Measurements from ENCODE around the gene HSD11B2. TPM values are rescaled to one million over a fixed set of nuclear protein-coding genes. Genes with fewer than 3 reads are reported as not detected.

Gene HSD11B2
- total and polyA plus RNA-seq, 10 donors: 0.85 to 18.3 (median 4.2) TPM

GRCh38 chr16:67424261-67424615 is 6.7 kb upstream of the HSD11B2 start:
- DNase-seq: no peak
- Histone ChIP-seq H3K9me3 (no peaks in the 10 kb centered on the region), H3K4me1 (peaks cover 3 to 16% (median 11%) of the 10 kb centered on the region in 6 donors), H3K27ac (no peak overlapping the region), H3K4me3 (no peak overlapping the region), H3K27me3 (replicated peaks in 1 of 7) (peaks cover 0 to 35% (median 1%) of the 10 kb centered on the region in 7 donors), H3K36me3 (no peaks in the 10 kb centered on the region)
- WGBS, 5 donors: 60 to 73% (median 70%) methylated on average over 5 of the region's 5 CpGs
- intact Hi-C loops (cut with DNase I; ENCODE audit: low total_unique reads): no loop called here
- TF ChIP-seq POLR2AphosphoS5 (IDR thresholded peaks at IDR 0.05) (no peak), POLR2A (IDR thresholded peaks at IDR 0.05) (no peak), CTCF (IDR thresholded peaks at IDR 0.05 in 8 of 11, conservative IDR thresholded peaks at IDR 0.05 in 3 of 11) (no peak)

- Histone ChIP-seq H3K4me3 (no peak overlapping the region), H3K36me3 (no peaks in the 10 kb centered on the region), H3K27ac (no peak overlapping the region), H3K4me1 (peaks cover 8 to 25% (median 20%) of the 10 kb centered on the region in 6 donors), H3K9me3 (no peaks in the 10 kb centered on the region), H3K27me3 (replicated peaks in 1 of 7) (peaks cover 0 to 43% (median 9%) of the 10 kb centered on the region in 7 donors)
- no peak for DNase-seq
- whole genome bisulfite sequencing, 5 donors: 59 to 69% (median 66%) methylated on average over 6 of the region's 6 CpGs
- intact Hi-C loops (cut with DNase I; ENCODE audit: low total_unique reads): loop anchor here (5.0 kb wide), 1 partner anchor 37 kb away; no protein-coding TSS in a partner anchor
- TF ChIP-seq POLR2AphosphoS5 (IDR thresholded peaks at IDR 0.05) (no peak), POLR2A (IDR thresholded peaks at IDR 0.05) (no peak), CTCF (IDR thresholded peaks at IDR 0.05 in 8 of 11, conservative IDR thresholded peaks at IDR 0.05 in 3 of 11) (no peak)
These were observed 5.9 kb upstream of the HSD11B2 start for GRCh38 chr16:67425061-67425460.

GRCh38 chr16:67425580-67425979 is 5.3 kb upstream of the HSD11B2 start:
- H3K4me1 ChIP-seq: peaks cover 13 to 30% (median 25%) of the 10 kb centered on the region in 6 donors
- H3K36me3 ChIP-seq: no peaks in the 10 kb centered on the region
- no peak for TF ChIP-seq POLR2A (IDR thresholded peaks at IDR 0.05)
- TF ChIP-seq CTCF (IDR thresholded peaks at IDR 0.05 in 8 of 11, conservative IDR thresholded peaks at IDR 0.05 in 3 of 11): no peak
- TF ChIP-seq POLR2AphosphoS5 (IDR thresholded peaks at IDR 0.05): no peak
- no peak overlapping the region for H3K27ac ChIP-seq
- no peaks in the 10 kb centered on the region for H3K9me3 ChIP-seq
- H3K4me3 ChIP-seq: no peak overlapping the region
- intact Hi-C loops (cut with DNase I; ENCODE audit: low total_unique reads): loop anchor here (5.0 kb wide), 1 partner anchor 37 kb away; no protein-coding TSS in a partner anchor
- 83 to 95% (median 90%) methylated on average over 4 of the region's 4 CpGs for WGBS, 5 donors
- DNase-seq: no peak
- H3K27me3 ChIP-seq (replicated peaks in 1 of 7): peaks cover 0 to 48% (median 14%) of the 10 kb centered on the region in 7 donors

- Histone ChIP-seq H3K27me3 (replicated peaks in 1 of 7) (peaks cover 0 to 53% (median 16%) of the 10 kb centered on the region in 7 donors), H3K4me3 (no peak overlapping the region), H3K9me3 (no peaks in the 10 kb centered on the region), H3K27ac (no peak overlapping the region), H3K36me3 (no peaks in the 10 kb centered on the region), H3K4me1 (peaks cover 13 to 33% (median 29%) of the 10 kb centered on the region in 6 donors)
- intact Hi-C loops (cut with DNase I; ENCODE audit: low total_unique reads): loop anchor here (5.0 kb wide), 1 partner anchor 36 kb away; no protein-coding TSS in a partner anchor
- no peak for DNase-seq
- WGBS, 5 donors: 85 to 94% (median 88%) methylated on average over 5 to 7 of the region's 7 CpGs
- TF ChIP-seq POLR2AphosphoS5 (IDR thresholded peaks at IDR 0.05) (no peak), CTCF (IDR thresholded peaks at IDR 0.05 in 8 of 11, conservative IDR thresholded peaks at IDR 0.05 in 3 of 11) (no peak), POLR2A (IDR thresholded peaks at IDR 0.05) (no peak)
These were observed 4.9 kb upstream of the HSD11B2 start for GRCh38 chr16:67426022-67426421.

Data from spleen (tissue), 11 donors.